GM12873 (cell line): ENCODE measurements around the gene PROM1.

Experiments used
- TF ChIP-seq, protein P1 (sequence below): IDR thresholded peaks from 2 replicates; pipeline ENCODE4 v1.5.1; 2012; ENCODE audit warnings: low read depth, mild to moderate bottlenecking, moderate library complexity, low read length, control low read depth; ENCODE audit not compliant: insufficient read depth; ENCODE audit errors: missing control alignments

Gene PROM1

DNA sequence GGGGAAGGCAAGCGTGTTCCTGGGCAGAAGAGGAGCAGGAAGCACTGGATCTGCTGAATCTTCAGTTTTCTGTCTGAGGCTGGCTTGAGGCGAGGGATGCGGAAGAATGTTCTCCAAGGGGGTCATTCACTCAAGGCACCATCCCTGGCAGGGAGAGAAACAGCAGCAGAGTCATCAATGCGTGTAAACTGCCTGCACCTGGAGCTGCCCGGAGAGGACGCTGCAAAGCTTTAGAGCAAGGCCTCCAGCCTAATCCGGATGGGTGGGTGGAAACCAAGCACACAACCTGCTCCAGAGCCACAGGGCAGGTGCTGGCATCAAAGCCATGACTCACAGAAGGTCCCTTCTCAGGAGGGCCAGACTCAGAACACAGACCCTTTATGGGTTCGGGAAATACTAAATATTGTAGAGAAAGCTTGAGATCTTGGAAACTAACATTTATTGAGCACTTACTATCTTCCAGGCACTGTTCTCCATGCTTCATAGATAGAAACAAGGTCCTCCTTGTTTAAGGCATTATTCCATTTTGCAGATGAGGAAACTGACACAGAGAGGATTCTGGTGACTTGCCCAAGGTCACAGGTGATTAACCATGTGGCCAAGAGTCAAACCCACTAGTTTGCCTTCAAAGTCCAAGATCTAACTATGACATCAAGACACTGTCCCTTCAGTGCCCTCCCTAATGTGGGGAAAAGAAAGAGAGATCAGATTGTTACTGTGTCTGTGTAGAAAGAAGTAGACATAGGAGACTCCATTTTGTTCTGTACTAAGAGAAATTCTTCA is 7.7 kb downstream of the PROM1 start:
- TF ChIP-seq, protein P1, sequence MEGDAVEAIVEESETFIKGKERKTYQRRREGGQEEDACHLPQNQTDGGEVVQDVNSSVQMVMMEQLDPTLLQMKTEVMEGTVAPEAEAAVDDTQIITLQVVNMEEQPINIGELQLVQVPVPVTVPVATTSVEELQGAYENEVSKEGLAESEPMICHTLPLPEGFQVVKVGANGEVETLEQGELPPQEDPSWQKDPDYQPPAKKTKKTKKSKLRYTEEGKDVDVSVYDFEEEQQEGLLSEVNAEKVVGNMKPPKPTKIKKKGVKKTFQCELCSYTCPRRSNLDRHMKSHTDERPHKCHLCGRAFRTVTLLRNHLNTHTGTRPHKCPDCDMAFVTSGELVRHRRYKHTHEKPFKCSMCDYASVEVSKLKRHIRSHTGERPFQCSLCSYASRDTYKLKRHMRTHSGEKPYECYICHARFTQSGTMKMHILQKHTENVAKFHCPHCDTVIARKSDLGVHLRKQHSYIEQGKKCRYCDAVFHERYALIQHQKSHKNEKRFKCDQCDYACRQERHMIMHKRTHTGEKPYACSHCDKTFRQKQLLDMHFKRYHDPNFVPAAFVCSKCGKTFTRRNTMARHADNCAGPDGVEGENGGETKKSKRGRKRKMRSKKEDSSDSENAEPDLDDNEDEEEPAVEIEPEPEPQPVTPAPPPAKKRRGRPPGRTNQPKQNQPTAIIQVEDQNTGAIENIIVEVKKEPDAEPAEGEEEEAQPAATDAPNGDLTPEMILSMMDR, result no peak

DNA sequence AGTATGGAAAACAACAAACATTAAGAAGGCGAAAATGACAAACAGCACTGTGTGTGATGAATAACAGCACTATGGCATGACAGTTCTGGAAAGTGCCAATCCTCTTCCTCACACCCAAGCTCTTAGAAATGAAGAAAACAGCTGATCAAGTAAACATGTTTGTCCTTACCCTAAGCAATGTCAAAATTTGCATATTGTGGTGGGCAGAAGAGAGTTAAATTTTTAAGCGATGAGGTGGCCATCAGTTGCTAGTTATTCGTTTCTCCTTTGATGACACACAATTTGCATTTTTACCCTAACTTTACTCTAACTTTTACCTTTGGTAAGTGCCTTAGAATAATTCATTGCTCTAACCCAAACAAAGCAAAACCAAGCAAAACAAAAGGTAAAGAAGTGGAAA is 8.8 kb downstream of the PROM1 start:
- TF ChIP-seq, protein P1, result no peak

DNA sequence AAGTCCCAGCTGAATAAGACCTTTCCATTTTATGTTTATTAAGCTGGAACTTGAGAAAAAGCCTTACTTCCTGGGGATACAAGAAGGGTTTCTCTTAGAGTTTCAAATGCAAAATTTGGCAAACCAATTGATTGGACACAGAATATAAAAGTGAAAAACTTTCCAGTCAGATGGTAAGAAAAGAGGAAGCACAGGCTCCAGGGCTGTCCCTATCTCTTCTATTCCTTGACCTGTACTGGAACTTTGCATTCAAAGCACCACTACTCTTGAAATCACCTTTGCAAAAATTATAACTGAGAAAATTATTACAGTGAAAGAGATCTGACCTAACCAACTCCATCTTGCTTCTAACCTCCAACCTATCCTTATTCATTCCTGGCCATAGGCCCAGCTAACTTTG is 11.7 kb downstream of the PROM1 start:
- TF ChIP-seq, protein P1, result no peak

DNA sequence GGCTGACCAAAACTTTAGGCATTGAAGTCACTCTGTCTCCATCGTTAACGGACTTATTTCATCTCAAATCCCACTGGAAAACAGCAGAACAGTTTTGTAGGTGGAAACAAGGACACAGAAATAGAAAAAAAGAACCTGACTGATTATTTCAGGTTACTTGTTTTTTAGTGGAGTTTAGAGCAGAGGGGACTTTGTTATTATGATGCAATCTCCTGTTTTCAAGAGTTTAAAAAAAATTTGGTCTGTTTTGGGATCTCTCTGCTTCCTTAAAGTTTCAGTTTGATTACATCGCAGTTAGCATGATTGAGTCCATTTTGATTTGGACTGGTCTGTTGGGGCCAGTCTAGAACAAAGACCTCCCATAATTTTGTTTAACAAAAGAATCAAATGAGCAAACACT is 13.6 kb downstream of the PROM1 start:
- TF ChIP-seq, protein P1, result no peak

DNA sequence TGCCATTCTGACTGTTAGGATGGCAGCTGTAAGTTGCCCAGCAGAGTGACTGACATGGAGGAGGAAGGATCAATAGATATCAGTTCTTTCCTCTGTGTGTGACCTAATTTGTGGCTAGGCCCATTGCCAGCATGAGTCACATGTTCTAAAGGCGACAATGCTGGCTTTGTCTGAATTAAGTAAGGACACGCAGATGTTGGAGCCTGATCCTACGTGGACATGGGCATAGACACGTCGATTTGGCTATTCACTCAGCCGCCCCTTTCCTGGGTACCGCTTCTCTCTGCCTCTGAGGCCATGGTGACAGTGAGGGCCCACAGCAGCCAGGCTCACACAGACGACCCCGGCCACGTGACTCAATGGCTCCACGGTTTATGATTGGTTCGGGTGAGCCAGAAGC is 16.3 kb downstream of the PROM1 start:
- TF ChIP-seq, protein P1, result no peak

DNA sequence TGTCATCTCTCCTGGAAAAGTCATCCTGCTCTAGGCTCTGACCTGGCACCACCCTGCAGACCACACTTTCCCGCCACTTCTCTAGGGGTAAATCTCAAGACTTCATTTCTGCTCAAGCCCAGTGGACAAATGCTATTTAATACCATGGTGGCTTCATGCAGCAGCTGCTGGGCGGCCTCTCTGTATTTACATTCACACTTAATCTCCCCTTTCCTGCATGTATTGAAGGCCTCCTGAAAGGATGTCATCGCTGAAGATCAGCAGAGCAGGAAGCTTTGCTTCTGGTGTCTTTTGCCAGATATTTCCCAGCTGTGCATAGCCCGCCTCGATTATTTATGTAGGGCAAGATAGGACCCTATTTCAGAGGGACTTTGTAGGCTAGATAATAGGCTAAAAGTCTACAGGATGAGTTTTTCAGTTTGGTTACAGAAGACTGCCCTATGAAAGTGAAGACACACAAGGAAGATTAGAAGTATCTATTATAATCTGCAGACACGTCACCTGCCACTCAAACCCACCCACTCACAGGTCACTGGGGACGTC is 17.2 kb downstream of the PROM1 start:
- TF ChIP-seq, protein P1, result no peak

DNA sequence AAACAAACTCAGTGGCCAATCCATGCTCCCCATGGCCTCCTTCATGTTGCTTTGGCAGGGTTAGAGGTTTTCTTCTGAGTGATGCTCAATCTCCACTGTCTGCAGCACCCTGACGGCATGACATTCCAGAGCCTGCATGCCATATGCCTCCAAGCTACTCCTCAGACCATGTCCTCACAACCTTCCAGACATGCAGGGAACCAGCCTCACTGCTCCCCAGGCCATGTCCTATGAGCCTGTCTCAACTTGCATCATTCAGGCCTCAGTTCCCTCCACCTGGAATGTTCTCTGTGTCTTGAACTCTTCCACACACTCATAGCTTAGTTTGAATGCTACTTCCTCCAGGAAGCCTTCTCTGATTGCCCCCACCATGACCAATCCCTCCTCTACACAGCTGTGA is 18.8 kb downstream of the PROM1 start:
- TF ChIP-seq, protein P1, result no peak
